Measurements from ENCODE around the gene P2RX2.

DNA sequence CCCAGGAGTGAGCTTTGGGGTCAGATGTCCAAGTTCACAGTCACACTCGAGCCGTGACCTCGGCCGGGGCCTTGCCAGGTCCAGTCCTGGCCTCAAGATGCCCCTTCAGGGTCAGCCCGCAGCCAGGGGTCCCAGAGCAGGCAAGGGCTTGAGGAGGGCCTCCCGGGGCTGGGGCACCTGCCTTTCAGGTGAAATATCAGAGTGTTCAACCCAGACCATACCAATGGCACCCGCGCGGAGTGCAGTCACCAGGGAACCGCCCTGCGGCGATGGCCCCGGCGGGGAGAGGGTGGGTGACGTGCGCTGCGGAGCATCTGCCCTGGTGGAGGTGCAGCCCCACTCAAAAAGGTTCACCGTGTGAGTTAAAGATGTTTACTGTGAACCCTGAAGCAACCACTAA lies 25.1 kb upstream of the P2RX2 start:
- TF ChIP-seq CTCF (IDR thresholded peaks at IDR 0.05; ENCODE audit: poor library complexity) = no peak
- no peak for TF ChIP-seq EZH2phosphoT487 (IDR thresholded peaks at IDR 0.05; ENCODE audit: low read depth, severe bottlenecking, unreplicated experiment)
- no peak for TF ChIP-seq EZH2 (IDR thresholded peaks at IDR 0.05; ENCODE audit: borderline replicate concordance)

All from hepatocyte (in vitro differentiated cells).